ENCODE results near the gene MAST3.

MAST3 gene

GRCh38 chr19:18161636-18162002 is 64.0 kb downstream of the MAST3 start:
- no peak for DNase-seq

- DNase-seq, result no peak
Measured at GRCh38 chr19:18164072-18164471, 66.5 kb downstream of the MAST3 start.

GRCh38 chr19:18165794-18166544 is 68.4 kb downstream of the MAST3 start:
- no peak for DNase-seq

GRCh38 chr19:18167011-18167410 is 69.4 kb downstream of the MAST3 start:
- DNase-seq, result no peak

GRCh38 chr19:18167975-18168645 is 70.5 kb downstream of the MAST3 start:
- DNase-seq, result peak; percentile 46 to 59

- no peak for DNase-seq
Measured at GRCh38 chr19:18168673-18169381, 71.2 kb downstream of the MAST3 start.

GRCh38 chr19:18170714-18171255 is 73.2 kb downstream of the MAST3 start:
- DNase-seq, result no peak

- DNase-seq, result no peak
Measured at GRCh38 chr19:18171605-18172327, 74.2 kb downstream of the MAST3 start.

GRCh38 chr19:18172331-18173053 is 74.9 kb downstream of the MAST3 start:
- DNase-seq, result no peak

- no peak for DNase-seq
Measured at GRCh38 chr19:18173054-18173571, 75.5 kb downstream of the MAST3 start.

- DNase-seq, result peak; percentile 47 to 53
Measured at GRCh38 chr19:18173572-18174288, 76.2 kb downstream of the MAST3 start, which contains the start of gene IFI30. IFI30 (plus strand) TSS chr19:18173813; CDS start chr19:18173842, 29 bp downstream.

GRCh38 chr19:18174983-18175382 is 77.4 kb downstream of the MAST3 start:
- no peak for DNase-seq

GRCh38 chr19:18176367-18177310 is 79.1 kb downstream of the MAST3 start:
- DNase-seq, result no peak

- DNase-seq, result no peak
Measured at GRCh38 chr19:18179957-18180356, 82.4 kb downstream of the MAST3 start.

- DNase-seq, result no peak
Measured at GRCh38 chr19:18183529-18183928, 86.0 kb downstream of the MAST3 start.

GRCh38 chr19:18185538-18185937 is 88.0 kb downstream of the MAST3 start:
- DNase-seq, result no peak

- no peak for DNase-seq
Measured at GRCh38 chr19:18190278-18190677, 92.7 kb downstream of the MAST3 start.

GRCh38 chr19:18191640-18192062 is 94.1 kb downstream of the MAST3 start:
- no peak for DNase-seq

- peak; percentile 97 to 98 for DNase-seq
Measured at GRCh38 chr19:18192673-18193387, 95.3 kb downstream of the MAST3 start, which contains the start of gene MPV17L2. MPV17L2 (plus strand) TSS chr19:18193218; CDS start chr19:18193282, 64 bp downstream.
